ENCODE results near the gene SCN8A. TPM values are rescaled to one million over a fixed set of nuclear protein-coding genes. Genes with fewer than 3 reads are reported as not detected.
A peak's percentile ranks its signal among the peaks of the same experiment; 100 is the strongest.

Gene SCN8A
- polyA plus RNA-seq, 3 donors, result 1.9 to 2.8 (median 2.0) TPM

GRCh38 chr12:51694146-51694545 is 103.1 kb downstream of the SCN8A start:
- no peak for DNase-seq (ENCODE audit: extremely low read depth in 1 of 11, low read depth in 9 of 11, low spot score in 4 of 11)

GRCh38 chr12:51695241-51696010 is 104.4 kb downstream of the SCN8A start:
- DNase-seq (ENCODE audit: extremely low read depth in 1 of 11, low read depth in 9 of 11, low spot score in 4 of 11), result no peak

- DNase-seq (ENCODE audit: extremely low read depth in 1 of 11, low read depth in 9 of 11, low spot score in 4 of 11), result no peak
Observed at GRCh38 chr12:51699219-51699618, 108.2 kb downstream of the SCN8A start.

GRCh38 chr12:51700887-51701286 is 109.9 kb downstream of the SCN8A start:
- no peak for DNase-seq (ENCODE audit: extremely low read depth in 1 of 11, low read depth in 9 of 11, low spot score in 4 of 11)

- no peak for DNase-seq (ENCODE audit: extremely low read depth in 1 of 11, low read depth in 9 of 11, low spot score in 4 of 11)
Observed at GRCh38 chr12:51702587-51702986, 111.6 kb downstream of the SCN8A start.

- DNase-seq (ENCODE audit: extremely low read depth in 1 of 11, low read depth in 9 of 11, low spot score in 4 of 11), result no peak
Observed at GRCh38 chr12:51705450-51705849, 114.4 kb downstream of the SCN8A start.

GRCh38 chr12:51706206-51706605 is 115.2 kb downstream of the SCN8A start:
- no peak for DNase-seq (ENCODE audit: extremely low read depth in 1 of 11, low read depth in 9 of 11, low spot score in 4 of 11)

- DNase-seq (ENCODE audit: extremely low read depth in 1 of 11, low read depth in 9 of 11, low spot score in 4 of 11), result no peak
Observed at GRCh38 chr12:51714666-51715065, 123.6 kb downstream of the SCN8A start.

GRCh38 chr12:51717326-51717925 is 126.4 kb downstream of the SCN8A start:
- DNase-seq (ENCODE audit: extremely low read depth in 1 of 11, low read depth in 9 of 11, low spot score in 4 of 11), result no peak

GRCh38 chr12:51721282-51721940 is 130.4 kb downstream of the SCN8A start:
- DNase-seq (ENCODE audit: extremely low read depth in 1 of 11, low read depth in 9 of 11, low spot score in 4 of 11), result peak in 10 of 11 donors; percentile 4 to 35 (median 28)

GRCh38 chr12:51722431-51722830 is 131.4 kb downstream of the SCN8A start:
- no peak for DNase-seq (ENCODE audit: extremely low read depth in 1 of 11, low read depth in 9 of 11, low spot score in 4 of 11)

GRCh38 chr12:51726161-51726560 is 135.1 kb downstream of the SCN8A start:
- no peak for DNase-seq (ENCODE audit: extremely low read depth in 1 of 11, low read depth in 9 of 11, low spot score in 4 of 11)

- peak in 1 of 11 donors; percentile 12 for DNase-seq (ENCODE audit: extremely low read depth in 1 of 11, low read depth in 9 of 11, low spot score in 4 of 11)
Observed at GRCh38 chr12:51726931-51727330, 135.9 kb downstream of the SCN8A start.

GRCh38 chr12:51729331-51729730 is 138.3 kb downstream of the SCN8A start:
- DNase-seq (ENCODE audit: extremely low read depth in 1 of 11, low read depth in 9 of 11, low spot score in 4 of 11), result no peak

- DNase-seq (ENCODE audit: extremely low read depth in 1 of 11, low read depth in 9 of 11, low spot score in 4 of 11), result no peak
Observed at GRCh38 chr12:51730745-51731144, 139.7 kb downstream of the SCN8A start.

GRCh38 chr12:51740536-51740935 is 149.5 kb downstream of the SCN8A start:
- DNase-seq (ENCODE audit: extremely low read depth in 1 of 11, low read depth in 9 of 11, low spot score in 4 of 11), result no peak

GRCh38 chr12:51744235-51744634 is 153.2 kb downstream of the SCN8A start:
- no peak for DNase-seq (ENCODE audit: extremely low read depth in 1 of 11, low read depth in 9 of 11, low spot score in 4 of 11)

- no peak for DNase-seq (ENCODE audit: extremely low read depth in 1 of 11, low read depth in 9 of 11, low spot score in 4 of 11)
Observed at GRCh38 chr12:51744957-51745356, 153.9 kb downstream of the SCN8A start.

GRCh38 chr12:51746416-51746815 is 155.4 kb downstream of the SCN8A start:
- peak in 1 of 11 donors; percentile 11 for DNase-seq (ENCODE audit: extremely low read depth in 1 of 11, low read depth in 9 of 11, low spot score in 4 of 11)

GRCh38 chr12:51748235-51748634 is 157.2 kb downstream of the SCN8A start:
- no peak for DNase-seq (ENCODE audit: extremely low read depth in 1 of 11, low read depth in 9 of 11, low spot score in 4 of 11)
